GM12878 (cell line): Measurements from ENCODE around the gene GZMM. TPM values are rescaled to one million over a fixed set of nuclear protein-coding genes. Genes with fewer than 3 reads are reported as not detected.

Experiments used
- ATAC-seq: fragments of 200-7000 bp; cut with Tn5 transposase; 3 replicates; pipeline ENCODE4 v1.9.1; 2020; ENCODE audit warnings: mild to moderate bottlenecking, moderate library complexity
- BruUV-seq: library from RNA; stranded (reverse); fragments of 400-500 nt; replicated peaks from 2 replicates; lab custom pipeline; 2021; lab: Mats Ljungman, UMichigan
- CTCF ChIA-PET: fragments of 300-600 bp; sonication (Branson Sonifier 250); formaldehyde crosslinking; extraction: SDS; loops from one replicate; lab custom pipeline; 2021; ENCODE audit warnings: inconsistent platforms; lab: Yijun Ruan, JAX
- POLR2A ChIA-PET: fragments of 350-600 bp; formaldehyde crosslinking; extraction: SDS; loops from one replicate; lab custom pipeline; 2021; ENCODE audit warnings: inconsistent platforms; lab: Charles Lee
- RAD21 ChIA-PET: fragments of 300-600 bp; sonication (Branson Sonifier 250); formaldehyde crosslinking; loops from one replicate; lab custom pipeline; 2023; ENCODE audit warnings: antibody characterized with exemption; ENCODE audit not compliant: unreplicated experiment; lab: Charles Lee
- SMC1A ChIA-PET: fragments of 300-600 bp; sonication (Branson Sonifier 250); formaldehyde crosslinking; loops from one replicate; lab custom pipeline; 2023; ENCODE audit not compliant: unreplicated experiment, uncharacterized antibody; lab: Charles Lee
- DNase-seq: peaks from one replicate; pipeline ENCODE4 v3.0.0-alpha.2; 2011; ENCODE audit warnings: low read depth, low spot score
- FAIRE-seq: peaks from 3 replicates; lab custom pipeline; 2011; peaks lifted over from hg19 to GRCh38; lab: Jason Lieb, UNC
- H2AFZ ChIP-seq: 2 replicates; pipeline ENCODE4 v1.6.0; 2011; ENCODE audit warnings: low read depth, low read length, control low read depth; ENCODE audit not compliant: control insufficient read depth
- H3K27ac ChIP-seq: 2 replicates; pipeline ENCODE4 v1.5.1; 2011; ENCODE audit warnings: control low read depth; ENCODE audit not compliant: control insufficient read depth, insufficient read depth
- H3K27me3 ChIP-seq, 2 experiments: replicated peaks in 1 of 2; 2 replicates each; pipeline versions ENCODE4 v1.6.0 to v1.6.1; 2011; ENCODE audit warnings: low read length in 1 of 2; ENCODE audit not compliant: control insufficient read depth in 2 of 2, insufficient read depth in 2 of 2
- H3K36me3 ChIP-seq, 2 experiments: 2 replicates each; pipeline ENCODE4 v1.5.1; 2011; ENCODE audit warnings: low read length in 1 of 2; ENCODE audit not compliant: control insufficient read depth in 2 of 2, insufficient read depth in 2 of 2
- H3K4me1 ChIP-seq: 2 replicates; pipeline ENCODE4 v1.6.1; 2011; ENCODE audit warnings: mild to moderate bottlenecking, low read length, moderate library complexity, mixed read lengths; ENCODE audit not compliant: control insufficient read depth, insufficient read depth
- H3K4me2 ChIP-seq: 2 replicates; pipeline ENCODE4 v1.6.0; 2011; ENCODE audit warnings: control low read depth; ENCODE audit not compliant: control insufficient read depth, insufficient read depth
- H3K4me3 ChIP-seq: fragments of 200-600 bp; sonication (generic); 2 replicates; pipeline ENCODE4 v1.5.1; 2016
- H3K79me2 ChIP-seq: 2 replicates; pipeline ENCODE4 v1.6.0; 2011; ENCODE audit warnings: low read length; ENCODE audit not compliant: control insufficient read depth, insufficient read depth
- H3K9ac ChIP-seq: 2 replicates; pipeline ENCODE4 v1.8.0; 2011; ENCODE audit warnings: low read length, control low read depth, mixed read lengths; ENCODE audit not compliant: control insufficient read depth, insufficient read depth
- H3K9me3 ChIP-seq: replicated peaks from 3 replicates; pipeline ENCODE4 v1.5.1; 2011; ENCODE audit warnings: mild to moderate bottlenecking, low read length; ENCODE audit not compliant: control insufficient read depth, insufficient read depth
- H4K20me1 ChIP-seq: 2 replicates; pipeline ENCODE4 v1.6.0; 2011; ENCODE audit not compliant: control insufficient read depth, insufficient read depth
- HDAC6 ChIP-seq: fragments of 200-600 bp; sonication (generic); IDR thresholded peaks from one replicate; pipeline ENCODE4 v1.8.0; 2017; ENCODE audit warnings: antibody characterized with exemption; ENCODE audit not compliant: unreplicated experiment
- IKZF1 ChIP-seq: fragments of 450-650 bp; conservative IDR thresholded peaks from 2 replicates; pipeline ENCODE4 v1.6.1; 2017; ENCODE audit warnings: antibody characterized with exemption, mild to moderate bottlenecking
- JUND ChIP-seq: IDR thresholded peaks from 2 replicates; pipeline ENCODE4 v1.6.1; 2012; ENCODE audit warnings: low read depth, mild to moderate bottlenecking, low read length, improper control_type of control experiment, moderate library complexity
- KAT2A ChIP-seq: conservative IDR thresholded peaks from 2 replicates; pipeline ENCODE4 v1.6.1; 2011; ENCODE audit warnings: low read depth, low read length; ENCODE audit not compliant: control insufficient read depth
- KLF5 ChIP-seq: fragments of 450-650 bp; IDR thresholded peaks from 2 replicates; pipeline ENCODE4 v1.6.1; 2014; ENCODE audit warnings: mild to moderate bottlenecking; ENCODE audit not compliant: partially characterized antibody
- LARP7 ChIP-seq: fragments of 450-650 bp; IDR thresholded peaks from 2 replicates; pipeline ENCODE4 v1.6.1; 2017; ENCODE audit warnings: mild to moderate bottlenecking
- MAX ChIP-seq: IDR thresholded peaks from 2 replicates; pipeline ENCODE4 v1.6.1; 2012; ENCODE audit warnings: low read depth, low read length, improper control_type of control experiment
- MTA2 ChIP-seq: fragments of 450-650 bp; IDR thresholded peaks from 2 replicates; pipeline ENCODE4 v1.6.1; 2016; ENCODE audit warnings: low read depth, mild to moderate bottlenecking, moderate library complexity
- MYB ChIP-seq: fragments of 150-350 bp; IDR thresholded peaks from 2 replicates; pipeline ENCODE4 v1.6.1; 2014; ENCODE audit warnings: mild to moderate bottlenecking, low read depth, low read length, borderline replicate concordance
- MYC ChIP-seq: IDR thresholded peaks from 2 replicates; pipeline ENCODE4 v1.6.1; 2011; ENCODE audit warnings: mild to moderate bottlenecking, low read length, moderate library complexity, inconsistent platforms; ENCODE audit not compliant: insufficient read depth, insufficient replicate concordance, insufficient read length, severe bottlenecking
- NBN ChIP-seq: fragments of 450-650 bp; IDR thresholded peaks from 2 replicates; pipeline ENCODE4 v1.6.1; 2016
- POU2F2 ChIP-seq: IDR thresholded peaks from 3 replicates; pipeline ENCODE4 v1.6.1; 2011; ENCODE audit warnings: low read depth, mild to moderate bottlenecking, low read length, borderline replicate concordance
- RAD21 ChIP-seq: IDR thresholded peaks from 2 replicates; pipeline ENCODE4 v1.6.1; 2011; ENCODE audit warnings: mild to moderate bottlenecking, low read depth, low read length, moderate library complexity; ENCODE audit not compliant: insufficient read depth
- RELB ChIP-seq: fragments of 450-650 bp; IDR thresholded peaks from 2 replicates; pipeline ENCODE4 v1.6.1; 2017; ENCODE audit warnings: low read depth, mild to moderate bottlenecking, moderate library complexity
- SMC3 ChIP-seq: IDR thresholded peaks from 2 replicates; pipeline ENCODE4 v1.6.1; 2011; ENCODE audit warnings: low read length, improper control_type of control experiment, borderline replicate concordance
- SREBF1 ChIP-seq: IDR thresholded peaks from 2 replicates; pipeline ENCODE4 v1.6.1; 2012; ENCODE audit warnings: mild to moderate bottlenecking, low read length
- TAF1 ChIP-seq: IDR thresholded peaks from 2 replicates; pipeline ENCODE4 v1.6.1; 2011; ENCODE audit warnings: mild to moderate bottlenecking, low read depth, low read length, borderline replicate concordance
- ZBED1 ChIP-seq: IDR thresholded peaks from 2 replicates; pipeline ENCODE4 v1.6.1; 2016; ENCODE audit warnings: borderline replicate concordance
- ZNF207 ChIP-seq: fragments of 450-650 bp; IDR thresholded peaks from 2 replicates; pipeline ENCODE4 v1.6.1; 2014; ENCODE audit warnings: antibody characterized with exemption, mild to moderate bottlenecking, borderline replicate concordance
- ZNF687 ChIP-seq: fragments of 450-650 bp; IDR thresholded peaks from 2 replicates; pipeline ENCODE4 v1.6.1; 2017; ENCODE audit warnings: mild to moderate bottlenecking, moderate library complexity
- WGBS: methylation state at CpG from one replicate; pipeline ENCODE4 v1.1.6; 2016; ENCODE audit warnings: low lambda C conversion rate; ENCODE audit not compliant: insufficient replicate concordance, insufficient coverage; ENCODE audit errors: missing lambda C conversion rate; 5-methylcytosine and 5-hydroxymethylcytosine counted together
- in situ Hi-C: fragments of 300-500 bp; cut with MboI; formaldehyde crosslinking; loops from 9 replicates; pipeline ENCODE4 v1.14.3; 2018; ENCODE audit warnings: mixed read lengths
- intact Hi-C: fragments of 100-400 bp; cut with micrococcal nuclease; formaldehyde crosslinking; loops from one replicate; pipeline ENCODE4 v1.14.2; 2022; ENCODE audit not compliant: unreplicated experiment
- polyA plus RNA-seq, 11 experiments: library from polyadenylated mRNA; depleted of rRNA in 4 of 11; unstranded in 6 of 11; stranded (reverse) in 5 of 11; fragments of >200 nt; fragmentation: Nextera tagmentation in 4 of 11; fragmentation: Illumina TruSeq in 1 of 11; extraction: Ambion mirVana in 4 of 11; extraction: Trizol in 1 of 11; gene quantifications; 1 replicate in 1 of 11; 2 replicates in 10 of 11; pipeline versions ENCODE4 v1.2.1 to v1.2.3, GENCODE V29; 2011 to 2016; ENCODE audit warnings: inconsistent platforms in 2 of 11, missing spikeins in 2 of 11, low read depth in 1 of 11
- total RNA-seq, 4 experiments: library from RNA; depleted of rRNA in 3 of 4; stranded (reverse); fragments of >200 nt in 3 of 4; fragmentation: Illumina TruSeq in 1 of 4; extraction: Trizol in 1 of 4; gene quantifications; 2 replicates each; pipeline versions ENCODE4 v1.2.1 to v1.2.3, GENCODE V29; 2013 to 2021

Gene GZMM
- total and polyA plus RNA-seq, 10 of the 15 experiments (the other 5 are each of a cell fraction or from before 2014, with no cell fraction given): 0.09 to 0.48 (median 0.23) TPM; not detected in 7

GRCh38 chr19:570937-571565 lies 27.2 kb downstream of the GZMM start:
- intact Hi-C loops: loop anchor here (5.0 kb wide), 2 partner anchors 39 to 61 kb away; partner anchors contain the start of genes CDC34 and POLRMT
- under 1% methylated on average over 45 of the region's 45 CpGs for WGBS
- no TSS peak for BruUV-seq
- peaks cover 0 to 2% of the 10 kb centered on the region in 2 experiments; a peak in 1 of 4 replicates for H3K36me3 ChIP-seq
- H3K79me2 ChIP-seq: peaks cover 35% of the 10 kb centered on the region
- in situ Hi-C loops: no loop called here
- peak overlapping the region; percentile 88 for H3K27ac ChIP-seq
- ATAC-seq (peak; percentile 16), DNase-seq (peak; percentile 25), FAIRE-seq (peak; percentile 87)
- H3K9ac ChIP-seq: peak overlapping the region; percentile 62
- RAD21 ChIA-PET: no interaction called here
- CTCF ChIA-PET: interaction anchor here (1.0 to 1.1 kb wide), 2 partner anchors 38 to 61 kb away, joined by 3 read pairs; no protein-coding TSS in a partner anchor
- peaks cover 3% of the 10 kb centered on the region; the same call in 1 of the 2 replicates for H3K4me1 ChIP-seq
- H3K4me3 ChIP-seq: peak overlapping the region; percentile 83
- POLR2A ChIA-PET: no interaction called here
- no peaks in the 10 kb centered on the region; the same call in 2 of the 3 replicates for H3K9me3 ChIP-seq
- no peaks in the 10 kb centered on the region for H4K20me1 ChIP-seq
- peak overlapping the region; percentile 90 for H2AFZ ChIP-seq
- H3K4me2 ChIP-seq: peak overlapping the region; percentile 93
- no peaks in the 10 kb centered on the region for H3K27me3 ChIP-seq
- SMC1A ChIA-PET: no interaction called here
- TF ChIP-seq JUND (no peak), SMC3 (no peak), TAF1 (no peak), ZBED1 (no peak), RELB (peak; percentile 46; the same call in 1 of the 2 replicates), MYC (no peak), KAT2A (no peak), SREBF1 (no peak), POU2F2 (no peak), MYB (no peak), MTA2 (0 out of 2 replicates have a peak, but pooled peaks have one; percentile 25), NBN (peak; percentile 85; the same call in 1 of the 2 replicates), RAD21 (no peak), LARP7 (no peak), KLF5 (no peak), MAX (no peak), ZNF207 (no peak), ZNF687 (no peak), IKZF1 (peak; percentile 85), HDAC6 (no peak)
